HepG2 (cell line): ENCODE data around the gene DDR1. TPM values are rescaled to one million over a fixed set of nuclear protein-coding genes. Genes with fewer than 3 reads are reported as not detected.

ENCODE experiments used
- GABPB1 ChIP-seq: IDR thresholded peaks from 2 replicates; pipeline ENCODE4 v1.6.1; 2016; ENCODE audit warnings: mild to moderate bottlenecking, missing genetic modification reagents, moderate library complexity, missing compliant biosample characterization
- MEIS1 ChIP-seq: sonication (generic); formaldehyde crosslinking; IDR thresholded peaks from 2 replicates; pipeline ENCODE4 v1.9.0; 2021; ENCODE audit warnings: mild to moderate bottlenecking, missing genetic modification reagents, moderate library complexity, borderline replicate concordance
- RBM22 ChIP-seq: fragments of 200-400 bp; formaldehyde crosslinking; optimal IDR thresholded peaks from 2 replicates; pipeline ENCODE3; 2017; ENCODE audit warnings: mild to moderate bottlenecking, low read length, moderate library complexity
- RERE ChIP-seq: IDR thresholded peaks from 2 replicates; pipeline ENCODE4 v1.6.1; 2016; ENCODE audit warnings: low read depth, missing genetic modification reagents, missing compliant biosample characterization
- SMAD9 ChIP-seq: sonication (generic); formaldehyde crosslinking; IDR thresholded peaks from 2 replicates; pipeline ENCODE4 v1.5.1; 2020; ENCODE audit warnings: mild to moderate bottlenecking, missing genetic modification reagents
- SOX13 ChIP-seq, 3 experiments: fragments of 450-650 bp in 1 of 3; sonication (generic) in 1 of 3; formaldehyde crosslinking in 1 of 3; IDR thresholded peaks in 2 of 3; conservative IDR thresholded peaks in 1 of 3; 2 replicates each; pipeline versions ENCODE4 v1.5.0 to v1.6.1; 2016 to 2020; ENCODE audit warnings: antibody characterized with exemption in 1 of 3, mild to moderate bottlenecking in 1 of 3, missing compliant biosample characterization in 1 of 3, missing genetic modification reagents in 1 of 3, moderate library complexity in 1 of 3
- TEAD3 ChIP-seq: optimal IDR thresholded peaks from 2 replicates; pipeline ENCODE3; 2016; ENCODE audit warnings: borderline replicate concordance
- ZBTB8A ChIP-seq: sonication (generic); formaldehyde crosslinking; IDR thresholded peaks from 2 replicates; pipeline ENCODE4 v1.4.0; 2020; ENCODE audit warnings: mild to moderate bottlenecking, low read depth, missing genetic modification reagents, borderline replicate concordance
- ZNF567 ChIP-seq: sonication (generic); formaldehyde crosslinking; IDR thresholded peaks from 2 replicates; pipeline ENCODE4 v1.8.1; 2023; ENCODE audit warnings: mild to moderate bottlenecking, missing genetic modification reagents, borderline replicate concordance
- polyA plus RNA-seq, 8 experiments: library from polyadenylated mRNA; depleted of rRNA in 3 of 8; stranded (reverse) in 7 of 8; unstranded in 1 of 8; fragments of >200 nt; fragmentation: Illumina TruSeq in 4 of 8; extraction: Trizol in 4 of 8; gene quantifications; 2 replicates each; pipeline versions ENCODE4 v1.2.1 to v1.2.3, GENCODE V29; 2011 to 2016; ENCODE audit warnings: low read depth in 4 of 8, missing spikeins in 1 of 8, mixed read lengths in 1 of 8; ENCODE audit not compliant: insufficient read depth in 1 of 8
- total RNA-seq, 5 experiments: library from RNA; depleted of rRNA; stranded (reverse); fragments of >200 nt; fragmentation: Illumina TruSeq; extraction: Trizol; gene quantifications; 2 replicates each; pipeline ENCODE4 v1.2.3, GENCODE V29; 2016; ENCODE audit warnings: low read depth in 1 of 5
- TF ChIP-seq, protein P1 (sequence below): sonication (generic); formaldehyde crosslinking; IDR thresholded peaks from 2 replicates; pipeline ENCODE4 v1.5.0; 2020; ENCODE audit warnings: mild to moderate bottlenecking, missing genetic modification reagents
- TF ChIP-seq, protein P2 (sequence below): sonication (generic); formaldehyde crosslinking; IDR thresholded peaks from 2 replicates; pipeline ENCODE4 v1.8.1; 2023; ENCODE audit warnings: mild to moderate bottlenecking, missing genetic modification reagents
- TF ChIP-seq, protein P3 (sequence below): IDR thresholded peaks from 2 replicates; pipeline ENCODE4 v1.6.1; 2016; ENCODE audit warnings: missing compliant biosample characterization, missing genetic modification reagents, borderline replicate concordance
- TF ChIP-seq, protein P4 (sequence below): sonication (generic); formaldehyde crosslinking; conservative IDR thresholded peaks from 2 replicates; pipeline ENCODE4 v1.4.0; 2020; ENCODE audit warnings: mild to moderate bottlenecking, missing genetic modification reagents, moderate library complexity

DDR1 gene
- total and polyA plus RNA-seq, 2 of the 13 experiments (the other 11 are each of a cell fraction or from before 2014, with no cell fraction given): 16.7 to 20.2 TPM

GRCh38 chr6:30877419-30878262 is 6.7 kb upstream of the DDR1 start (continued):
- no peak for TF ChIP-seq SMAD9 (CRISPR knock-in tag)
- no peak for TF ChIP-seq RBM22
- TF ChIP-seq, protein P1, sequence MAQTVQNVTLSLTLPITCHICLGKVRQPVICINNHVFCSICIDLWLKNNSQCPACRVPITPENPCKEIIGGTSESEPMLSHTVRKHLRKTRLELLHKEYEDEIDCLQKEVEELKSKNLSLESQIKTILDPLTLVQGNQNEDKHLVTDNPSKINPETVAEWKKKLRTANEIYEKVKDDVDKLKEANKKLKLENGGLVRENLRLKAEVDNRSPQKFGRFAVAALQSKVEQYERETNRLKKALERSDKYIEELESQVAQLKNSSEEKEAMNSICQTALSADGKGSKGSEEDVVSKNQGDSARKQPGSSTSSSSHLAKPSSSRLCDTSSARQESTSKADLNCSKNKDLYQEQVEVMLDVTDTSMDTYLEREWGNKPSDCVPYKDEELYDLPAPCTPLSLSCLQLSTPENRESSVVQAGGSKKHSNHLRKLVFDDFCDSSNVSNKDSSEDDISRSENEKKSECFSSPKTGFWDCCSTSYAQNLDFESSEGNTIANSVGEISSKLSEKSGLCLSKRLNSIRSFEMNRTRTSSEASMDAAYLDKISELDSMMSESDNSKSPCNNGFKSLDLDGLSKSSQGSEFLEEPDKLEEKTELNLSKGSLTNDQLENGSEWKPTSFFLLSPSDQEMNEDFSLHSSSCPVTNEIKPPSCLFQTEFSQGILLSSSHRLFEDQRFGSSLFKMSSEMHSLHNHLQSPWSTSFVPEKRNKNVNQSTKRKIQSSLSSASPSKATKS (CRISPR knock-in tag): no peak
- no peak for TF ChIP-seq ZBTB8A (CRISPR knock-in tag)
- TF ChIP-seq SOX13 (IDR thresholded peaks at IDR 0.05): no peak
- TF ChIP-seq SOX13 (CRISPR knock-in tag; conservative IDR thresholded peaks at IDR 0.05 in 1 of 2, IDR thresholded peaks at IDR 0.05 in 1 of 2): no peak; a peak in 2 of 4 replicates
- TF ChIP-seq ZNF567: no peak
- TF ChIP-seq, protein P2, sequence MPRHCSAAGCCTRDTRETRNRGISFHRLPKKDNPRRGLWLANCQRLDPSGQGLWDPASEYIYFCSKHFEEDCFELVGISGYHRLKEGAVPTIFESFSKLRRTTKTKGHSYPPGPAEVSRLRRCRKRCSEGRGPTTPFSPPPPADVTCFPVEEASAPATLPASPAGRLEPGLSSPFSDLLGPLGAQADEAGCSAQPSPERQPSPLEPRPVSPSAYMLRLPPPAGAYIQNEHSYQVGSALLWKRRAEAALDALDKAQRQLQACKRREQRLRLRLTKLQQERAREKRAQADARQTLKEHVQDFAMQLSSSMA (CRISPR knock-in tag): no peak
- peak; percentile 52; the same call in 1 of the 2 replicates for TF ChIP-seq GABPB1 (CRISPR knock-in tag)
- peak; percentile 64; the same call in 1 of the 2 replicates for TF ChIP-seq MEIS1 (CRISPR knock-in tag)
- TF ChIP-seq, protein P3, sequence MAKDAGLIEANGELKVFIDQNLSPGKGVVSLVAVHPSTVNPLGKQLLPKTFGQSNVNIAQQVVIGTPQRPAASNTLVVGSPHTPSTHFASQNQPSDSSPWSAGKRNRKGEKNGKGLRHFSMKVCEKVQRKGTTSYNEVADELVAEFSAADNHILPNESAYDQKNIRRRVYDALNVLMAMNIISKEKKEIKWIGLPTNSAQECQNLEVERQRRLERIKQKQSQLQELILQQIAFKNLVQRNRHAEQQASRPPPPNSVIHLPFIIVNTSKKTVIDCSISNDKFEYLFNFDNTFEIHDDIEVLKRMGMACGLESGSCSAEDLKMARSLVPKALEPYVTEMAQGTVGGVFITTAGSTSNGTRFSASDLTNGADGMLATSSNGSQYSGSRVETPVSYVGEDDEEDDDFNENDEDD (CRISPR knock-in tag): no peak
- TF ChIP-seq TEAD3 (CRISPR knock-in tag): peak; percentile 49
- no peak for TF ChIP-seq RERE (CRISPR knock-in tag)
- TF ChIP-seq, protein P4, sequence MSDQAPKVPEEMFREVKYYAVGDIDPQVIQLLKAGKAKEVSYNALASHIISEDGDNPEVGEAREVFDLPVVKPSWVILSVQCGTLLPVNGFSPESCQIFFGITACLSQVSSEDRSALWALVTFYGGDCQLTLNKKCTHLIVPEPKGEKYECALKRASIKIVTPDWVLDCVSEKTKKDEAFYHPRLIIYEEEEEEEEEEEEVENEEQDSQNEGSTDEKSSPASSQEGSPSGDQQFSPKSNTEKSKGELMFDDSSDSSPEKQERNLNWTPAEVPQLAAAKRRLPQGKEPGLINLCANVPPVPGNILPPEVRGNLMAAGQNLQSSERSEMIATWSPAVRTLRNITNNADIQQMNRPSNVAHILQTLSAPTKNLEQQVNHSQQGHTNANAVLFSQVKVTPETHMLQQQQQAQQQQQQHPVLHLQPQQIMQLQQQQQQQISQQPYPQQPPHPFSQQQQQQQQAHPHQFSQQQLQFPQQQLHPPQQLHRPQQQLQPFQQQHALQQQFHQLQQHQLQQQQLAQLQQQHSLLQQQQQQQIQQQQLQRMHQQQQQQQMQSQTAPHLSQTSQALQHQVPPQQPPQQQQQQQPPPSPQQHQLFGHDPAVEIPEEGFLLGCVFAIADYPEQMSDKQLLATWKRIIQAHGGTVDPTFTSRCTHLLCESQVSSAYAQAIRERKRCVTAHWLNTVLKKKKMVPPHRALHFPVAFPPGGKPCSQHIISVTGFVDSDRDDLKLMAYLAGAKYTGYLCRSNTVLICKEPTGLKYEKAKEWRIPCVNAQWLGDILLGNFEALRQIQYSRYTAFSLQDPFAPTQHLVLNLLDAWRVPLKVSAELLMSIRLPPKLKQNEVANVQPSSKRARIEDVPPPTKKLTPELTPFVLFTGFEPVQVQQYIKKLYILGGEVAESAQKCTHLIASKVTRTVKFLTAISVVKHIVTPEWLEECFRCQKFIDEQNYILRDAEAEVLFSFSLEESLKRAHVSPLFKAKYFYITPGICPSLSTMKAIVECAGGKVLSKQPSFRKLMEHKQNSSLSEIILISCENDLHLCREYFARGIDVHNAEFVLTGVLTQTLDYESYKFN (CRISPR knock-in tag): peak; percentile 42
